HL-60 (cell line): ENCODE data around the gene EPDR1.

Experiments
- POLR2AphosphoS5 ChIP-seq: IDR thresholded peaks from 2 replicates; pipeline ENCODE4 v1.6.1; 2012; ENCODE audit warnings: low read depth
- REST ChIP-seq: IDR thresholded peaks from 2 replicates; pipeline ENCODE4 v1.6.1; 2012; ENCODE audit warnings: low read depth; ENCODE audit not compliant: insufficient replicate concordance
- TF ChIP-seq, protein P1 (sequence below): IDR thresholded peaks from one replicate; pipeline ENCODE4 v1.5.1; 2011; ENCODE audit warnings: low read length, control low read depth, inconsistent platforms; ENCODE audit not compliant: insufficient read depth

- TF ChIP-seq, protein P1, sequence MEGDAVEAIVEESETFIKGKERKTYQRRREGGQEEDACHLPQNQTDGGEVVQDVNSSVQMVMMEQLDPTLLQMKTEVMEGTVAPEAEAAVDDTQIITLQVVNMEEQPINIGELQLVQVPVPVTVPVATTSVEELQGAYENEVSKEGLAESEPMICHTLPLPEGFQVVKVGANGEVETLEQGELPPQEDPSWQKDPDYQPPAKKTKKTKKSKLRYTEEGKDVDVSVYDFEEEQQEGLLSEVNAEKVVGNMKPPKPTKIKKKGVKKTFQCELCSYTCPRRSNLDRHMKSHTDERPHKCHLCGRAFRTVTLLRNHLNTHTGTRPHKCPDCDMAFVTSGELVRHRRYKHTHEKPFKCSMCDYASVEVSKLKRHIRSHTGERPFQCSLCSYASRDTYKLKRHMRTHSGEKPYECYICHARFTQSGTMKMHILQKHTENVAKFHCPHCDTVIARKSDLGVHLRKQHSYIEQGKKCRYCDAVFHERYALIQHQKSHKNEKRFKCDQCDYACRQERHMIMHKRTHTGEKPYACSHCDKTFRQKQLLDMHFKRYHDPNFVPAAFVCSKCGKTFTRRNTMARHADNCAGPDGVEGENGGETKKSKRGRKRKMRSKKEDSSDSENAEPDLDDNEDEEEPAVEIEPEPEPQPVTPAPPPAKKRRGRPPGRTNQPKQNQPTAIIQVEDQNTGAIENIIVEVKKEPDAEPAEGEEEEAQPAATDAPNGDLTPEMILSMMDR = no peak
- TF ChIP-seq POLR2AphosphoS5 (no peak), REST (no peak)
These were observed 19.1 kb upstream of the EPDR1 start for GRCh38 chr7:37901236-37901827.
